GM12873 (cell line): Measurements from ENCODE around the gene PI16.

Experiments used
- CTCF ChIP-seq: IDR thresholded peaks from 2 replicates; pipeline ENCODE4 v1.5.1; 2012; ENCODE audit warnings: low read depth, mild to moderate bottlenecking, moderate library complexity, low read length, control low read depth; ENCODE audit not compliant: insufficient read depth; ENCODE audit errors: missing control alignments

Gene PI16

DNA sequence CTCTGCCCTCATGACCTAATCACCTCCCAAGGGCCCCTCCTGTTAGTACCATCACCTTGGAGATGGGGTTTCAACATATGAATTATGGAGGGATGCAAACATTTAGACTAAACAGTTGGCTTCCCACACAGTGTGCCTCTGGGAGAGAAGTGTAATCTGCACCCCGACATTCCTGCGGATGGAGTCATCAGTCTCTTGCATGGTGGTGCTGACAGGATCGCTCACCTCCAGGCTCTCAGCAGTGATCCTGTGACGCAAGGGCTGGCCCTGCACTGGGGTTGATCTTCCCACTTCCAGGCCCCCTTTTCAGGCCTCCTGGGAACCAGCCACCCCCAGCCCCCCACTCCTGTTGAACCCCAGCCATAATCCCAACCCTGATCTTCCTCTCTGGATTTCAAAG, 16.0 kb upstream of the PI16 start:
- TF ChIP-seq CTCF: no peak

DNA sequence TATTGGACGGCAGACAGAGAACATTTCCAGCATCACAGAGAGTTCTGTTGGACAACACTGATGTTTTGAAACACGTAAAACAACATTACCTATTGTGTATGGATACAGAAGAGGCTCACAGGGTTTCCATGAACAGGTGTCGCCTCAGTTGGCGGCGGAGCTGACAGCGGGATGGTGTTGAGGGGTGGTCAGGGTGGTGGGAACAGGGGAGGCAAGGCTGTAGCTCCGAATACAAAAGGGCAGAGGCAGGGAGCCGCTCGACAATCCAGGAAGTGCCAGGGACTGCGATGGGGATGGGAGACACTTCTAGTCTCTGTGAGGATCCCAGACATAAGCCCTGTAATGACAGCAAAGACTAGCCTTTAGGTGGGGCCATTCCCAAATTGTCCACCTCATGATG, 14.5 kb upstream of the PI16 start:
- TF ChIP-seq CTCF: no peak

GRCh38 chr6:36944650-36945049, 9.9 kb upstream of the PI16 start:
- no peak for TF ChIP-seq CTCF

DNA sequence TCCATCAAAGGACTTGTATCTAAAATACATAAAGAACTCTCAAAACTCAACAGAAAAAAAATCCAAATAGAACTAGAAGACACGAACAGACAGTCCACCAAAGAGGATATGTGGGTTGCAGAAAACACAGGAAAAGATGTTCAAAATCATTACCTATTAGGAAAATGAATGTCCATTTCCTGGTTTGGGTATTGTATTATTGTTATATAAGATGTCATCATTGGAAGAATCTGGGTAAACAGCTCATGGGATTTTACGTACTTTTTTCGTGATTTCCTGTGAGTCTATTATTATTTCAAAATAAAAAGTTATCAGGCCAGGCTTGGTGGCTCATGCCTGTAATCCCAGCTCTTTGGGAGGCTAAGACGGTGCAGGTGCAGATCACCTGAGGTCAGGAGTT, 9.2 kb upstream of the PI16 start:
- no peak for TF ChIP-seq CTCF

DNA sequence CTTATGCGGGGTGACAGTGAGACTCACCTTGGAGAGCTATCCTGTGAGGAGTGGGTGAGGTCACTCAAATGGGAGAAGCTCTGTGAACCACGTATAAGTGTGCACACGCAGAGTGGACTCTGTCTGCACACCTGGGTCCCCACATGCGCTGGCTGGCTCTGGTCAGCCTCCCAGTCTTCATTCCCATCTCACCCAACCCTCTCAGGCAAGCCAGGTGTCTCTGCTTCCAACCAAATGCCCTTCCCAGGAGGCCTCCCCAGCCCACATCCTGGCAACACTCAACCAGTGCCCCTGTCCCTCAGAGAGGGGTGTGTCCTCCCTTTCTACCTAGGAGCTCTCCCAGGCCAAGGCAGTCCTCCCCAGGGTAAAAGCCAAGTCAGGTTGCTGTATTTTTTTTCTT, 8.0 kb upstream of the PI16 start:
- TF ChIP-seq CTCF: no peak

GRCh38 chr6:36947570-36948351, 6.8 kb upstream of the PI16 start:
- no peak for TF ChIP-seq CTCF

GRCh38 chr6:36949636-36950035, 4.9 kb upstream of the PI16 start:
- TF ChIP-seq CTCF: no peak
